Prostate gland (tissue), 2 donors: ENCODE data around the gene SLC28A1.

Experiments
- POLR2A ChIP-seq: fragments of 450-650 bp; IDR thresholded peaks from one replicate; pipeline ENCODE4 v1.6.1; 2016; ENCODE audit warnings: antibody characterized with exemption, mild to moderate bottlenecking
- POLR2AphosphoS5 ChIP-seq: sonication (generic); formaldehyde crosslinking; IDR thresholded peaks from one replicate; pipeline ENCODE4 v1.6.1; 2017; ENCODE audit warnings: antibody characterized with exemption
- TF ChIP-seq, protein P1 (sequence below), 4 experiments: fragments of 200-600 bp in 2 of 4; fragments of 450-650 bp in 2 of 4; sonication (generic) in 2 of 4; IDR thresholded peaks; 1 replicate in 3 of 4; 2 replicates in 1 of 4; pipeline ENCODE4 v1.5.1; 2016 to 2019; ENCODE audit warnings: antibody characterized with exemption in 4 of 4, mild to moderate bottlenecking in 2 of 4, moderate library complexity in 2 of 4

DNA sequence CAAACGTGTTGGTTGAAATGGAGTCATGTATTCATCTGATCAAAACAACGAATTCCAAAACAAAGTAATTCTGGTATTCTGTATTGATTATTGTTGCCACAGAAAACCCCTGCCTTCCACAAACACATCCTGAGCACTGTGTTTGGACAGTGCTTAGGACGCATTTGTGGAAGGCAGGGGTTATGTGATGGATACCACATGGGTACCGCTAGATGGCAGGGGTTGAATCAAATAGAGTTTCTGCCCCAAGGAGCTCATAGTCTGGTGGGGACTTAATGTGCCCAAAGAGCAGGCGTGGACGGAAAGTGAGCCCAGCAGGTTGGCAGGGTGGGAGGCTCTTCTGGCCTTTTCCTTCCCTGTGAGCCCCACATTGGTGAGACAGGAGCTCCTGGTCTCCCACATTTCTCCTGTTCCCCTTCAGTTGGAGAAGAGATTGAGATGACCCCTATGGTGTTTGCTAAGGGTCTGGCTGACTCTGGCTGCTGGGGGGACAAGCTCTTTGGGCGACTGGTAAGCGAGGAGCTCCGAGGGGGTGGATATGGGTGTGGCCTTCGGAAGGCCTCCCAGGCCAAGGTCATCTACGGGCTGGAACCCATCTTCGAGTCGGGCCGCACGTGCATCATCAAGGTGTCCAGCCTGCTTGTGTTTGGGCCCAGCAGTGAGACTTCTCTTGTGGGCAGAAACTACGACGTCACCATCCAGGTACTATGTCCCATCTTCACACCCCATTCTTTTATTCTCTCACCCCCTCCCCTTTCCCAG, 22.1 kb upstream of the SLC28A1 start:
- TF ChIP-seq, protein P1, sequence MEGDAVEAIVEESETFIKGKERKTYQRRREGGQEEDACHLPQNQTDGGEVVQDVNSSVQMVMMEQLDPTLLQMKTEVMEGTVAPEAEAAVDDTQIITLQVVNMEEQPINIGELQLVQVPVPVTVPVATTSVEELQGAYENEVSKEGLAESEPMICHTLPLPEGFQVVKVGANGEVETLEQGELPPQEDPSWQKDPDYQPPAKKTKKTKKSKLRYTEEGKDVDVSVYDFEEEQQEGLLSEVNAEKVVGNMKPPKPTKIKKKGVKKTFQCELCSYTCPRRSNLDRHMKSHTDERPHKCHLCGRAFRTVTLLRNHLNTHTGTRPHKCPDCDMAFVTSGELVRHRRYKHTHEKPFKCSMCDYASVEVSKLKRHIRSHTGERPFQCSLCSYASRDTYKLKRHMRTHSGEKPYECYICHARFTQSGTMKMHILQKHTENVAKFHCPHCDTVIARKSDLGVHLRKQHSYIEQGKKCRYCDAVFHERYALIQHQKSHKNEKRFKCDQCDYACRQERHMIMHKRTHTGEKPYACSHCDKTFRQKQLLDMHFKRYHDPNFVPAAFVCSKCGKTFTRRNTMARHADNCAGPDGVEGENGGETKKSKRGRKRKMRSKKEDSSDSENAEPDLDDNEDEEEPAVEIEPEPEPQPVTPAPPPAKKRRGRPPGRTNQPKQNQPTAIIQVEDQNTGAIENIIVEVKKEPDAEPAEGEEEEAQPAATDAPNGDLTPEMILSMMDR (IDR thresholded peaks at IDR 0.05), result no peak
- TF ChIP-seq POLR2A, result no peak
- TF ChIP-seq POLR2AphosphoS5, result no peak
